ENCODE results near the gene RLN3.
A peak's percentile ranks its signal among the peaks of the same experiment; 100 is the strongest.

DNA sequence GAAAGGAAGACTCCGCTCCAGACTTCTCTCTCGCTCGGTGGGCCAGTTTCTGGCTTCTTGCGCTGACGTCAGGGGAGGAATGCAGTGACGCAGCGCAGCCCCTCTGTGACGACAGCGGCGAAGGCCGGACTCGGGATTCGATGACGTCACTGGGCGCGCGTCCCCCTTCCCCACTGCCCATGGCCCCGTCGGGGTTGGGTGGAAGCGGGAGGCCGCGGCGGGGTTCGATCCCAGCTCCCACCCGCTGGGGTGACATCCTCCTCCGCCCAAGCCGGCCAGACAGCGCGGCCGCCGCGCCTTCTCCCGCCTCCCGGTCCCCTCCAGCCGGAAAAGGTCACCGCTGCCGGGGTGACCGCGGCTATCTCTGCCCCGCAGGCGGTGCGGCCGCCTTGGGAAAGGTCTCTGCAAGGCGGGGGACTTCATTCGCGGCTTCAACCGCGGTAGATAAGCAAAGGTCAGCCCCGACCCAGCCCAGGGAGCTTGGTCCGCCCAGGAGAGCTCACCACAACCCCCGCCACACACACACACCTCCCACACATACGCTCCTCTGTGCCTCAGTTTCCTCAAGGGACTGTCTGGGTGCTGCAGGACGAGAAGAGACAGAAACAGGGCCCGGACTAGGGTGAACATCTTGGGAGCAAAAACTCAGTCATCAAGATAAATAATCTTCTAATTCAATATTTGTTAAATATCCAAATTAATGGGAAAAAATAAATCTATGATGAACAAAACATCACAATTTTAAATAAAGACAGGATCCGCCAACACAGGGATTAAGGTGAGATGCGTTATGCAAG lies 21.0 kb upstream of the RLN3 start:
- TF ChIP-seq, protein P1, sequence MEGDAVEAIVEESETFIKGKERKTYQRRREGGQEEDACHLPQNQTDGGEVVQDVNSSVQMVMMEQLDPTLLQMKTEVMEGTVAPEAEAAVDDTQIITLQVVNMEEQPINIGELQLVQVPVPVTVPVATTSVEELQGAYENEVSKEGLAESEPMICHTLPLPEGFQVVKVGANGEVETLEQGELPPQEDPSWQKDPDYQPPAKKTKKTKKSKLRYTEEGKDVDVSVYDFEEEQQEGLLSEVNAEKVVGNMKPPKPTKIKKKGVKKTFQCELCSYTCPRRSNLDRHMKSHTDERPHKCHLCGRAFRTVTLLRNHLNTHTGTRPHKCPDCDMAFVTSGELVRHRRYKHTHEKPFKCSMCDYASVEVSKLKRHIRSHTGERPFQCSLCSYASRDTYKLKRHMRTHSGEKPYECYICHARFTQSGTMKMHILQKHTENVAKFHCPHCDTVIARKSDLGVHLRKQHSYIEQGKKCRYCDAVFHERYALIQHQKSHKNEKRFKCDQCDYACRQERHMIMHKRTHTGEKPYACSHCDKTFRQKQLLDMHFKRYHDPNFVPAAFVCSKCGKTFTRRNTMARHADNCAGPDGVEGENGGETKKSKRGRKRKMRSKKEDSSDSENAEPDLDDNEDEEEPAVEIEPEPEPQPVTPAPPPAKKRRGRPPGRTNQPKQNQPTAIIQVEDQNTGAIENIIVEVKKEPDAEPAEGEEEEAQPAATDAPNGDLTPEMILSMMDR (IDR thresholded peaks at IDR 0.05), result no peak
- TF ChIP-seq EP300 (IDR thresholded peaks at IDR 0.05) (peak; percentile 58), POLR2AphosphoS5 (IDR thresholded peaks at IDR 0.05) (peak; percentile 56 to 83)

Data from esophagus muscularis mucosa (tissue), 4 donors.